Mucosa of stomach (tissue), 1 donor: Measurements from ENCODE around the gene S100A7.

Experiments
- H3K27me3 ChIP-seq: one replicate; pipeline ENCODE4 v1.7.0; 2013; ENCODE audit warnings: mild to moderate bottlenecking, low read length; ENCODE audit not compliant: control insufficient read depth, insufficient read depth
- H3K36me3 ChIP-seq: one replicate; pipeline ENCODE4 v1.7.0; 2013; ENCODE audit warnings: low read length; ENCODE audit not compliant: control insufficient read depth, insufficient read depth
- H3K4me1 ChIP-seq: one replicate; pipeline ENCODE4 v1.7.0; 2013; ENCODE audit warnings: mild to moderate bottlenecking, low read length; ENCODE audit not compliant: control insufficient read depth, insufficient read depth
- H3K4me3 ChIP-seq: one replicate; pipeline ENCODE4 v1.7.0; 2013; ENCODE audit warnings: low read length
- H3K9ac ChIP-seq: one replicate; pipeline ENCODE4 v1.7.0; 2013; ENCODE audit warnings: mild to moderate bottlenecking, low read length, moderate library complexity
- H3K9me3 ChIP-seq: one replicate; pipeline ENCODE4 v1.7.0; 2013; ENCODE audit warnings: mild to moderate bottlenecking, low read length, moderate library complexity; ENCODE audit not compliant: control insufficient read depth
- donor health status: Pancreatic carcinoma.

Gene S100A7

GRCh38 chr1:153438599-153438998 lies 21.9 kb downstream of the S100A7 start:
- H3K27me3 ChIP-seq = no peaks in the 10 kb centered on the region
- H3K9me3 ChIP-seq = no peaks in the 10 kb centered on the region
- no peak overlapping the region for H3K4me3 ChIP-seq
- H3K4me1 ChIP-seq = no peaks in the 10 kb centered on the region
- no peak overlapping the region for H3K9ac ChIP-seq
- no peaks in the 10 kb centered on the region for H3K36me3 ChIP-seq

- no peaks in the 10 kb centered on the region for H3K4me1 ChIP-seq
- no peaks in the 10 kb centered on the region for H3K36me3 ChIP-seq
- H3K4me3 ChIP-seq = no peak overlapping the region
- H3K9me3 ChIP-seq = no peaks in the 10 kb centered on the region
- no peak overlapping the region for H3K9ac ChIP-seq
- H3K27me3 ChIP-seq = no peaks in the 10 kb centered on the region
These were observed 23.2 kb downstream of the S100A7 start for GRCh38 chr1:153437236-153437635.

- no peaks in the 10 kb centered on the region for H3K4me1 ChIP-seq
- no peaks in the 10 kb centered on the region for H3K27me3 ChIP-seq
- H3K36me3 ChIP-seq = no peaks in the 10 kb centered on the region
- H3K4me3 ChIP-seq = no peak overlapping the region
- H3K9me3 ChIP-seq = no peaks in the 10 kb centered on the region
- H3K9ac ChIP-seq = no peak overlapping the region
These were observed 25.6 kb downstream of the S100A7 start for GRCh38 chr1:153434746-153435455.

GRCh38 chr1:153432874-153433681 lies 27.4 kb downstream of the S100A7 start:
- Histone ChIP-seq H3K4me3 (no peak overlapping the region), H3K36me3 (no peaks in the 10 kb centered on the region), H3K9ac (no peak overlapping the region), H3K27me3 (no peaks in the 10 kb centered on the region), H3K9me3 (no peaks in the 10 kb centered on the region), H3K4me1 (no peaks in the 10 kb centered on the region)

GRCh38 chr1:153431928-153432327 lies 28.5 kb downstream of the S100A7 start:
- H3K36me3 ChIP-seq = no peaks in the 10 kb centered on the region
- no peak overlapping the region for H3K9ac ChIP-seq
- H3K4me3 ChIP-seq = no peak overlapping the region
- H3K4me1 ChIP-seq = no peaks in the 10 kb centered on the region
- H3K9me3 ChIP-seq = no peaks in the 10 kb centered on the region
- no peaks in the 10 kb centered on the region for H3K27me3 ChIP-seq

- no peaks in the 10 kb centered on the region for H3K9me3 ChIP-seq
- no peaks in the 10 kb centered on the region for H3K4me1 ChIP-seq
- H3K9ac ChIP-seq = no peak overlapping the region
- H3K27me3 ChIP-seq = no peaks in the 10 kb centered on the region
- H3K36me3 ChIP-seq = no peaks in the 10 kb centered on the region
- H3K4me3 ChIP-seq = no peak overlapping the region
These were observed 29.0 kb downstream of the S100A7 start for GRCh38 chr1:153431427-153431826.

GRCh38 chr1:153431002-153431401 lies 29.4 kb downstream of the S100A7 start:
- no peaks in the 10 kb centered on the region for H3K36me3 ChIP-seq
- no peak overlapping the region for H3K4me3 ChIP-seq
- no peak overlapping the region for H3K9ac ChIP-seq
- H3K9me3 ChIP-seq = no peaks in the 10 kb centered on the region
- H3K27me3 ChIP-seq = no peaks in the 10 kb centered on the region
- H3K4me1 ChIP-seq = no peaks in the 10 kb centered on the region

- Histone ChIP-seq H3K4me3 (no peak overlapping the region), H3K9ac (no peak overlapping the region), H3K27me3 (no peaks in the 10 kb centered on the region), H3K4me1 (no peaks in the 10 kb centered on the region), H3K9me3 (no peaks in the 10 kb centered on the region), H3K36me3 (no peaks in the 10 kb centered on the region)
These were observed 29.9 kb downstream of the S100A7 start for GRCh38 chr1:153430561-153430960.

- no peaks in the 10 kb centered on the region for H3K27me3 ChIP-seq
- H3K36me3 ChIP-seq = no peaks in the 10 kb centered on the region
- H3K4me3 ChIP-seq = no peak overlapping the region
These were observed 30.3 kb downstream of the S100A7 start for GRCh38 chr1:153430166-153430553.

GRCh38 chr1:153429266-153430165 lies 30.9 kb downstream of the S100A7 start:
- H3K9ac ChIP-seq = no peak overlapping the region
- H3K9me3 ChIP-seq = no peaks in the 10 kb centered on the region
- no peaks in the 10 kb centered on the region for H3K4me1 ChIP-seq
- H3K27me3 ChIP-seq = no peaks in the 10 kb centered on the region
- H3K4me3 ChIP-seq = no peak overlapping the region
- no peaks in the 10 kb centered on the region for H3K36me3 ChIP-seq

More at GRCh38 chr1:153430166-153430553, 30.3 kb downstream of the S100A7 start:
- Histone ChIP-seq H3K9ac (no peak overlapping the region), H3K9me3 (no peaks in the 10 kb centered on the region), H3K4me1 (no peaks in the 10 kb centered on the region)

GRCh38 chr1:153428791-153429190 lies 31.7 kb downstream of the S100A7 start:
- no peaks in the 10 kb centered on the region for H3K9me3 ChIP-seq
- no peaks in the 10 kb centered on the region for H3K4me1 ChIP-seq
- no peak overlapping the region for H3K9ac ChIP-seq
- H3K27me3 ChIP-seq = no peaks in the 10 kb centered on the region
- H3K36me3 ChIP-seq = no peaks in the 10 kb centered on the region
- no peak overlapping the region for H3K4me3 ChIP-seq
